CD4-positive, alpha-beta T cell (primary cell): ENCODE measurements around the gene ZNF592. TPM values are rescaled to one million over a fixed set of nuclear protein-coding genes. Genes with fewer than 3 reads are reported as not detected.

ENCODE experiments used
- ATAC-seq: fragments of 200-7000 bp; cut with Tn5 transposase; one replicate; pipeline ENCODE4 v1.10.0; 2022; ENCODE audit warnings: mild to moderate bottlenecking; ENCODE audit not compliant: poor library complexity
- CTCF ChIA-PET: fragments of 350-600 bp; sonication (Branson Sonifier 250); formaldehyde crosslinking; loops from one replicate; lab custom pipeline; 2021; ENCODE audit warnings: antibody characterized with exemption, inconsistent platforms; lab: Charles Lee
- POLR2A ChIA-PET: fragments of 350-600 bp; sonication (Branson Sonifier 250); formaldehyde crosslinking; loops from one replicate; lab custom pipeline; 2021; ENCODE audit warnings: antibody characterized with exemption, inconsistent platforms; lab: Charles Lee
- DNase-seq, 14 experiments: peaks; one replicate each; pipeline ENCODE4 v3.0.0-alpha.2; 2013 to 2020; ENCODE audit warnings: mixed read lengths in 2 of 14
- H3K27ac ChIP-seq, 2 donors: one replicate each; pipeline versions ENCODE4 v1.5.1 to v1.7.0; 2013; ENCODE audit warnings: low read length in 2 of 2, low read depth in 1 of 2, mild to moderate bottlenecking in 1 of 2
- H3K27me3 ChIP-seq, 2 experiments: 1 replicate in 1 of 2; 2 replicates in 1 of 2; pipeline versions ENCODE4 v1.6.1 to v1.7.0; 2013; ENCODE audit warnings: low read length in 2 of 2, control low read depth in 1 of 2, mild to moderate bottlenecking in 1 of 2, moderate library complexity in 1 of 2; ENCODE audit not compliant: insufficient read depth in 2 of 2, control insufficient read depth in 1 of 2
- H3K36me3 ChIP-seq: one replicate; pipeline ENCODE4 v1.6.1; 2013; ENCODE audit warnings: low read length, control low read depth; ENCODE audit not compliant: insufficient read depth
- H3K4me1 ChIP-seq: one replicate; pipeline ENCODE4 v1.6.1; 2013; ENCODE audit warnings: low read length, control low read depth; ENCODE audit not compliant: insufficient read depth
- H3K4me3 ChIP-seq: one replicate; pipeline ENCODE4 v1.5.1; 2013; ENCODE audit warnings: mild to moderate bottlenecking, low read length, moderate library complexity
- H3K9me3 ChIP-seq, 2 experiments: 1 replicate in 1 of 2; 2 replicates in 1 of 2; pipeline versions ENCODE4 v1.6.1 to v1.7.0; 2013; ENCODE audit warnings: low read length in 2 of 2, mild to moderate bottlenecking in 2 of 2, control low read depth in 1 of 2, moderate library complexity in 1 of 2; ENCODE audit not compliant: control insufficient read depth in 1 of 2, insufficient read depth in 1 of 2
- H3K27ac Mint-ChIP-seq: one replicate; pipeline ENCODE4 v1.8.0; 2020; ENCODE audit warnings: mixed read lengths
- H3K27me3 Mint-ChIP-seq: one replicate; pipeline ENCODE4 v1.8.0; 2021; ENCODE audit warnings: mixed read lengths
- H3K36me3 Mint-ChIP-seq: one replicate; pipeline ENCODE4 v1.8.0; 2021; ENCODE audit warnings: low read depth, mixed read lengths
- H3K4me1 Mint-ChIP-seq: one replicate; pipeline ENCODE4 v1.8.0; 2021; ENCODE audit warnings: low read depth, mixed read lengths
- H3K4me3 Mint-ChIP-seq: one replicate; pipeline ENCODE4 v1.8.0; 2020; ENCODE audit warnings: mild to moderate bottlenecking, mixed read lengths
- H3K9me3 Mint-ChIP-seq: one replicate; pipeline ENCODE4 v1.8.0; 2020; ENCODE audit warnings: mixed read lengths
- CTCF ChIP-seq: fragments of 200-600 bp; IDR thresholded peaks from one replicate; pipeline ENCODE4 v1.8.0; 2022; ENCODE audit warnings: antibody characterized with exemption, mild to moderate bottlenecking
- intact Hi-C, 2 experiments: fragments of 100-400 bp; cut with DNase I in 1 of 2; cut with micrococcal nuclease in 1 of 2; formaldehyde crosslinking; loops; one replicate each; pipeline versions ENCODE4 v1.15.1 to v1.9.0; 2023 to 2025; cut with DNase I, micrococcal nuclease
- total RNA-seq, 174 experiments: library from RNA in 2 of 174; stranded (reverse) in 2 of 174; gene quantifications; one replicate each; pipeline ENCODE4 v1.2.3 and lab custom pipeline; 2021 to 2026

ZNF592 gene
- total RNA-seq, 2 experiments from 2014 or later: 37.5 to 38.2 TPM

DNA sequence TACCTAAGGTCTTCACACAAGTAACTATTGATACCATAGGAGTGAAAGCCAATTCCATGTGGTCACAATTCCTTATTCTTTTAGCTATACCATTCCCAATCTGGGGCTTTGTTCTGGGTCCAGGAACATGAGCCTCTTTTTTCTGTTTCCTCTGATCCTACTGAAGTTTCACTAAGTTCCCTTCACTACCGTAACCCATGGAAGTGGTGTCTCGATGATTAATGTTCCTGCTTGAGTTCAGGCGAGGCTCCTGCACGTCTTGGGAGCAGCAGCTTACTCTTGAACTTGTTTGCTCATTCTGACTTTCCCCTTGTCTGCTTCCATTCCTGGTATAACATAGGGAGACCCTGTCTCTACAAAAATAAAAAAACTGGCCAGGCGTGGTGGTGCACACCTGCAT lies 23.6 kb downstream of the ZNF592 start:
- ChIA-PET CTCF (interaction anchor here (1.2 kb wide), 1 partner anchor 185 kb away, joined by 3 read pairs; no protein-coding TSS in a partner anchor), POLR2A (interaction anchor here (0.6 to 2.2 kb wide), 3 partner anchors 8 to 40 kb away, joined by 3 to 5 read pairs (median 5); no protein-coding TSS in a partner anchor)
- peaks cover 5% of the 10 kb centered on the region for H3K4me1 ChIP-seq
- no peak for ATAC-seq
- peaks cover 46% of the 10 kb centered on the region for H3K36me3 Mint-ChIP-seq
- H3K9me3 ChIP-seq: no peaks in the 10 kb centered on the region
- no peaks in the 10 kb centered on the region for H3K27me3 ChIP-seq
- H3K4me3 ChIP-seq: no peak overlapping the region
- no peak for TF ChIP-seq CTCF
- no peaks in the 10 kb centered on the region for H3K27me3 Mint-ChIP-seq
- H3K27ac Mint-ChIP-seq: peak overlapping the region; percentile 64
- no peaks in the 10 kb centered on the region for H3K9me3 Mint-ChIP-seq
- H3K4me3 Mint-ChIP-seq: no peak overlapping the region
- DNase-seq: no peak
- peaks cover 30% of the 10 kb centered on the region for H3K36me3 ChIP-seq
- intact Hi-C loops: no loop called here
- H3K4me1 Mint-ChIP-seq: peaks cover 44% of the 10 kb centered on the region
- H3K27ac ChIP-seq: no peak overlapping the region

DNA sequence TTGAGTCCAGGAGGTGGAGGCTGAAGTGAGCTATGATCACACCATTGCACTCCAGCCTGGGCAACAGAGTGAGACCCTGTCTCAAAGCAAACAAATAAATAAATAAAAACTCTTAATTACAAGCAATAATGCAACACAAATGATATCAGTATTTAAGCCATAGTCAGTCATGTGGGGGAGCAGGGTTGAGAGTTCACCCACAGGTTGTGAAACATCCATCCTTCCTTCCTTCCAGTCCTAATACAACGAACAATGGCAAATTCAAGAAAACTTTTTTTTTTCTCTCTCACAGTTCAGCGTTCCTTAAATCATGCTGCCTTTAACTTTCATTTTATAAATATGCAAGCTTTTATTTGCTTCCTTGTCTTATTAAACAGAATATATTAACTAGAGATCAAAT lies 24.1 kb downstream of the ZNF592 start:
- DNase-seq (no peak), ATAC-seq (no peak)
- Histone ChIP-seq H3K27ac (no peak overlapping the region), H3K4me1 (peaks cover 5% of the 10 kb centered on the region), H3K27me3 (no peaks in the 10 kb centered on the region), H3K4me3 (no peak overlapping the region), H3K9me3 (no peaks in the 10 kb centered on the region), H3K36me3 (peaks cover 25% of the 10 kb centered on the region)
- CTCF ChIA-PET: interaction anchor here (1.2 kb wide), 1 partner anchor 185 kb away, joined by 3 read pairs; no protein-coding TSS in a partner anchor
- intact Hi-C loops: no loop called here
- H3K4me3 Mint-ChIP-seq: no peak overlapping the region
- no peaks in the 10 kb centered on the region for H3K9me3 Mint-ChIP-seq
- TF ChIP-seq CTCF: no peak
- peaks cover 43% of the 10 kb centered on the region for H3K36me3 Mint-ChIP-seq
- H3K27me3 Mint-ChIP-seq: no peaks in the 10 kb centered on the region
- H3K27ac Mint-ChIP-seq: peak overlapping the region; percentile 64
- H3K4me1 Mint-ChIP-seq: peaks cover 44% of the 10 kb centered on the region
- POLR2A ChIA-PET: interaction anchor here (0.6 to 2.2 kb wide), 3 partner anchors 9 to 40 kb away, joined by 3 to 5 read pairs (median 5); no protein-coding TSS in a partner anchor

DNA sequence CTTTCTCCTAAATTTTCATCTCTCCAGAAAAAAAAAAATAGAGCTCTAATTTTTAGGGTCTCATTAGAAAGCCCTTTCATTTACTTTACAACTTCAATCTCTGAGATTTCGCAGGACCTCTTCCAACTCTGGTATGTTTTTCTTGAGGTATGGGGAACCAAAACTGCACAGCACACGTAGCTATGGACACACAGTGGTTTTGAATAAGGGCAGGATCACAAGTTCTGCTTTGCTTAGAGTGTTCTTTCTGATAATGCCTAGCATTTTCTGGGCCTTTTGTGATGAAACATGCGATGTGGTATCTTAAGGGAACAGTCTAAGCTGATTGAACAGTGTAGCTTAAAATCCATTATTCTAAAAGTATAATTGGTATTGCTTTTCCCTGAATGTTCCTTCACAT lies 25.3 kb downstream of the ZNF592 start:
- Histone ChIP-seq H3K27me3 (no peaks in the 10 kb centered on the region), H3K4me3 (no peak overlapping the region), H3K9me3 (no peaks in the 10 kb centered on the region), H3K4me1 (peaks cover 7% of the 10 kb centered on the region), H3K36me3 (peaks cover 20% of the 10 kb centered on the region), H3K27ac (no peak overlapping the region)
- Mint-ChIP-seq H3K4me3 (no peak overlapping the region), H3K36me3 (peaks cover 45% of the 10 kb centered on the region), H3K4me1 (peaks cover 48% of the 10 kb centered on the region), H3K9me3 (no peaks in the 10 kb centered on the region), H3K27ac (peak overlapping the region; percentile 28), H3K27me3 (no peaks in the 10 kb centered on the region)
- DNase-seq (no peak), ATAC-seq (no peak)
- intact Hi-C loops: no loop called here
- no peak for TF ChIP-seq CTCF
- POLR2A ChIA-PET: interaction anchor here (1.6 to 2.2 kb wide), 2 partner anchors 10 to 58 kb away, joined by 4 to 5 read pairs; partner anchors contain the start of gene SEC11A
- CTCF ChIA-PET: no interaction called here
